Inflammatory macrophage treated with lipopolysaccharide for 4 hours (primary cell): ENCODE results near the gene RTF2.
"Not testable (repeated sequence)": the region's sequence is repeated elsewhere in the genome, so short reads cannot be mapped to it uniquely, and the experiment has no call there.

Experiments used
- DNase-seq: peaks from one replicate; pipeline ENCODE4 v3.0.0-alpha.2; 2020

The RTF2 gene

DNA sequence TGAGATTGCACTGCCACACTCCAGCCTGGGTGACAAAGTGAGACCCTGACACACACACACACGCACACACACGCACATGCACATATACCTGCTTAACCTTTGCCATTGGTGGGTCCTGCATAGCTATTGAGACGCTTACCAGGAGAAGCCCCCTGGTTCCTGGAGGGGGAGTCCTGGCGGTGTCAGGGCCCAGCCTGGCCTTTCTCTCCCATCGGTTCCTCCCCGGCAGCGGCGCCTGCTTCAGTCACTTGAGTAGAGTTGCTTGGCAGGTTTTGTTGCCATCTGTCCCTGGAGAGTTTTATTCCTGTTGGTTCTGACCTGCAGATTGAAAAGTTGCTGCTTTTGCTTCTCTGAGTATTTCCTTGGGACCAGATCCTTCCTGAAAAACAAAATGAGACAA, 35.5 kb downstream of the RTF2 start:
- no peak for DNase-seq

DNA sequence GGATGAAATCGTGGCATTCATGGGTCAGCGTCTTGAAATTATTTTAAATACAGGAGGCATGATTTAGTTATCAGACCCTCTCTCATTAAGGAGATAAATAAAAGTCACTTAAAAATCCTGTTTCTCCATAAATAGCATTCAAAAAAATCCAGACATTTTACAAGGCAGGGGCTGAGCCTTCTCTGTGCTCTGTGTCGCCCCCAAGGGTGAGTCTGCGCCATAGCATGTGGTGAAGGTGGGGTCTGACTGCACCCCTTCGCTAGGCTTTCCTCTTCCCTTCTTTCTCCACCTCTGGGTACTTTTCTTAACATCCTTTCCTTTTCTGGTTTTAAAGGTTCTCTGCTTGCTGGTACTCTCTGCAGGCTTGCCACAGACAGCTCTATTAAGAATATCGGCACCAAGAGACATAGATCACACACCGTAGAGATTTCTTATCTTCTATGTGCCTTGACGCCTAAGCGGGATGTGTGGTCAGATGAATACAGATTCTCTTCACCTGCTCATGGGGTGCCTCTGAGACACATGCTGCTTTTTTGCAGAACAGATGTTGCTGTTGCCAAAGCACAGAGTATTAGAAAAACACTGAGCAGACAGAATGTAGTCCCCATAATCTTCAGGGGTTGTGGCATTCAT, 36.1 kb downstream of the RTF2 start:
- DNase-seq: no peak

DNA sequence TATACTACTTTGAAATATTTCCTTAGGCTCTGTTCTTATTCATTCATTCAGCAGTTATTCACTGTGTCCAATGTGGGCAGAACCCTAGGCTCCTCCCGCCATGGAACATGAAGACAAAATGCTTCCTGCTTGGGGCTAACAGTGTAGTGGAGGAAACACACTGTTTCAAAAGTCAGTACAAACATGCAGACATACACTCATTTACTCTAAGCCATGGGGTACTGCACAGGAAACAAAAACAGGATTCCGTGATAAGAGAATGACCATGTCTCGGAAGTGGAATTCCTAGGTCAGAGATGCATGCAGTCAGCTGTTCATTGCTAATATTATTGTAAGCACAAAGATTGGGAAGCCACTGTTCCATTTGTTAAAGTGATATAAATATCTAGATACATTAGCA, 37.7 kb downstream of the RTF2 start:
- no peak for DNase-seq

DNA sequence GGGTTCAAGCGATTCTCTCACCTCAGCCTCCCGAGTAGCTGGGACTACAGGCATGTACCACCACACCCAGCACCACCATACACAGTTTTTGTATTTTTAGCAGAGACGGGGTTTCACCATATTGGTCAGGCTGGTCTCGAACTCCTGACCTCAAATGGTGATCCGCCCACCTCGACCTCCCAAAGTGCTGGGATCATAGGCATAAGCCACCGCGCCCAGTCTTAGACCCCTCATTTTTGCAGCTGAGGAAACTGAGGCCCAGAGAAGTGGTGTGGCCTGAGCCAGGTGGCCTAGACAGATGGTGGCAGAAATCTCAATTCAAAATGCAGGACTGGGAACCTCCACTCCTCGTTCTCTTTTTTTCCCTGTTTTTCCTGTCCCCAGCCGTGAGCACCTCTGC, 43.5 kb downstream of the RTF2 start:
- DNase-seq: no peak

DNA sequence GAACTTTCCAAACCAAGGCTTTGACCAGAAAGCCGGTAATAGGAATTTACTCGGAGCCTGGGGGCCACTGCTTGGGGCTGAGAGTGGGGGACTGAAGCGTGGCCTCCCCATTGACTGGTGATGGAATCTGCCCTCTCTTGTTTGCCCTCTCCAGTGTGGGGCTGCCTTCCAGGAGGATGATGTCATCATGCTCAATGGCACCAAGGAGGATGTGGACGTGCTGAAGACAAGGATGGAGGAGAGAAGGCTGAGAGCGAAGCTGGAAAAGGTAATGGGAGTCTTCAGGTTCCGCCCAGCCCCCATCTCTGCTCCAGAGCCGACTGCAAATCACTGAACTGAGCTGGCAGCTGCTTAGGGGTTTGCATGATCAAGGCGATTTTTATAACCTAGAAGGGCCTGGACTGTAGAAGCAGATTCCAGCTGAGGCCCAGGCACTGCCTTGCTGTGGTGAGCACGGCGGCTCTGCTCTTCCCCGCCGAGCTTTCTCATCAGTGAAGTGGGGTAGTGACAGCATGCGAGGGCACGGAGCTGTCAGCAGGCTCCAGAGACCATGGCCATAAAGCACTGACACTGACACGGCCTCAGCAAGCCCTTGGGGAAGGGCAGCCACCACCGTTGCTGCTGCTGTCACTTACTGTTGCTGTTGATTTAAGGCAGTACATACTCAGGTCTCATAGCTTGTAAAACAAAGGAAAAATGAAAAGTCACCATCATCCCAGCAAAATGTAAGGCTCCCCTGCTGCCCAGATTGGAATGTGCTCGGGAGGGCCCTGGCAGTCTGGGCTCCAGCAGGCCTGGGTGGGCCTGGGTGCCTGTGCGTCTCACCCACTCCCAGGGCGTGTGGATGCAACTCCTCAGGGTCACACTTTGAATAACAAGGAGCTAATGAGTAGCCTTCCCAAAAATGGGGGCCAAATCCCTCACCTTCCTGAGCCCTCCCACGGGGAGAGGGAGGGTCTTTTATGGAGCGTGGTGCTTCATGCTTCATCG, 45.0 kb downstream of the RTF2 start:
- no peak for DNase-seq

DNA sequence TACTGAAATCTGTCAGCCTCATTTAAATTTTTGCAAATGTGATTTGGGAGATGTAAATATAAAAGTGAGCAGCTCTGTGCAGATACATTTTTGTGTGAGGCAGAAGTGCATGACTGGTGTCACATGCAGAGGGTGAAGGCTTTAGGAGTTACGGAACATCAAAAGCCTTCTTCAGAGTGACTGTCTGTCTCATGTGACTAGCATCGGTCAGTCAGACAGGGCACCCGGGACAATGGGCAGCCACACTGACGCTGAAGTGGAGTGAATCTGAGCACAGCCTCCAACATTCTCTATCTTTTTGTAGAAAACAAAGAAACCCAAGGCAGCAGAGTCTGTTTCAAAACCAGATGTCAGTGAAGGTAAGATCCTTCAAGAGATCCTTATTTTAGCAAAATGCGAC, 48.2 kb downstream of the RTF2 start:
- DNase-seq: no peak

DNA sequence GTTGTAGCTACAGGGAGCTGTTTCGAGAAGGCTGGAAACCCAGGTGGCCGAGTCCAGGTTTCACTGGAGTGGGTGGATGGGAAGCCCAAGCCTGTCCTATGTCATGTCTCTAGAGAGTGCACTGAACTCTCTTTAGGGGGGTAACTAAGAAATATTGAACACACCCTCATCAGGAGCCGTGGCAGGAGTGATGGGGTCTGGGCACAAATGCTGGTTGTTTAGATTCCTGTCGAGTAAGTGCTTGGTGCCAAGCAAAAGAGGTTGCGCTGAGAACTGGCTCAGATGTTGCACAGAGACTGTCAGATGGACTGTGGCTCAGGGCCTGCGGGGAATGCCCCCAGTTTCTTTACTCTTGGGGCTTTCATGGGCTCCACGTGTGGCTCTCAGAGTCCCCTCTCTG, 48.8 kb downstream of the RTF2 start:
- no peak for DNase-seq

DNA sequence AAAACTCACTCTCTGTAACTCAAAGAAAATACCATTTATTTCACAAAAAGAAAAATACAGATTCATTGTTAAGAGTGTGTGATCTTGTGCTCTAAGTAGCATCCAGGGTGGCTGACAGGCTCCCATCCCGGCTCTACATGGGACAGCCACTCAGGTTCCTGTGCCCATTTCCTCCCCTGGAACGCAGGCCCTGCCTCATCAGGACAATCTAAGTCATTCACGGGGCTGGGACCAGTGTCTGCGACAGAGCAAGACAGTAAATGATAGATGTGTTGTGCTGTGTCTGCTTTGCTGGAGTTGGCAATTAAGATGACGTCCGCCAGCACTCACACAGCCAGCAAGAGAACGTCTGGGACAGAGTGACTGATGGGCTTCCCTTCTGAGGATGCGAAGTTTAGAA, 49.2 kb downstream of the RTF2 start:
- DNase-seq: no peak

DNA sequence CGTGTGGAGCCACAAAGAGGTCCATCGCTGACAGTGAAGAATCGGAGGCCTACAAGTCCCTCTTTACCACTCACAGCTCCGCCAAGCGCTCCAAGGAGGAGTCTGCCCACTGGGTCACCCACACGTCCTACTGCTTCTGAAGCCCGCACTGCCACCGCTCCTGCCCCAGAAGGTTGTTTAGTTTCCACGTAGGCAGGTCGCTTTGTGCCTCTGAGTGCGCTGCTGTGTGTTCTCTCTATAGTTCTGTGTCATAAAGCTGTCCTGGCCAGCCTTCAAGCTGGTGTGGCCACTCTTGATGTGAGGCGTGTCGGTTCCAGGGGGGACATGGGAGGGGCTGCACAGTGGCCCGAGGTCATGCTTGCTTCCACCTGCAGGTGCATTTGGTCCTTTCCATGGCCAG, 49.7 kb downstream of the RTF2 start:
- no peak for DNase-seq

DNA sequence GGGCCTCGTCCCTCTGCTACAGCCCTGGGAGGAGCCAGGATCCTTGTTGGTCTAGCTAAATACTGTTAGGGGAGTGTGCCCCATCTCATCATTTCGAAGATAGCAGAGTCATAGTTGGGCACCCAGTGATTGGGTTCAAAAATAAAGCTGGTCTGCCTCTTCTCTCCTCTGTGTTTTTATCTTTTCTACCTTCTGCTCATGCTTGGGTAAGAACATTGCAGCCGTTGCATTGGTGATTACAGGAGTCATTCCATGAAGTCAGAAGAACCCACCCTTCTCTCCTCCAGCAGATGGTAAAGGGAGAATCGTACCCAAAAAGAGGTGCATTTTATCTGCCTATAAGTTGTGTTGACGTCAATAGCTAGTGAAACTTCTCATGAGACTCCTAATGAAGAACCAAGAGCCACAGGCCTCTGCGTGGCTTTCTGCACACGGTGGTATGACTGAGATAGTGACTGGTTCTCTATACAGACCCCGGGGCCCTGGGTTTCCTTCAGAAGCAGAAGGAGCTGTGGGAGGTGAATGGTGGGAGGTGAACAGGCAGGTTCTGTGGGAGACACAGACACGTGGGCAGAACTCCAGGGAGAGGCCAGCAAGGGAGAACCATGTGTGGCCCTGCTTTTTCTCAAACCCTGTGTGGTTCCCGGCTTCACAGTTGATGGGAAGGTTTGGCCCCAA, 50.4 kb downstream of the RTF2 start:
- DNase-seq: no peak

DNA sequence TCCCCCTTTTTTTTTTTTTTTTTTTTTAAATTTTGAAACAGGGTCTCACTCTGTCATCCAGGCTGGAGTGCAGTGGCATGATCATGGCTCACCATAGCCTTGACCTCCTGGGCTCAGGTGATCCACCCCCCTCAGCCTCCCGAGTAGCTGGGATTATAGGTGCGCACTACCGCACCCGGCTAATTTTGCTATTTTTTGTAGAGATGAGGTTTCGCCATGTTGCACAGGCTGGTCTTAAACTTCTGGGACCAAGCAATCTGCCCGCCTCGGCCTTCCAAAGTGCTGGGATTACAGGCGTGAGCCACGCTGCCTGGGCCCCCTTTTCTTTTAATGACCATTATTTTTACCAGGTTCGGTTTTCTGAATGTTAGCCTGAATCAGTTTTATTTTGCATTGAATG, 51.1 kb downstream of the RTF2 start:
- DNase-seq: no peak

DNA sequence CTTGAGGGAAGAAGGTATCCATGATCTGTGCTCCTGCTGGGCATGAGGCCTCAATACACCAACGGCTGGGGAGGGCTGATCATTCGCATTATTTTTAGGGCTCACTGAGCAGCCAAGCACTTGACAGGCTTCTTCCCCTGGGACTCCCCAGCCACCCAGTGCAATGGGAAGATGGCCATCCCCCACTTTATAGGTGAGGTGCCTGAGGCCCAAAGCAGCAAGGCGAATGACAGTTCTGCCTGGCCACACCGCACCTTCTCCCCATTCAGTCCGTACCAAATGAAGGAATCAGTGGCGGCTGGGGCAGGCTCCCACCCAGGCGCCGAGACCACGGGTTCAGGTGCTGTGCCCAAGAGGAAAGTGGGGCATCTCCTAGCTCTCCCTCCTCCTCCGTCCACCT, 51.8 kb downstream of the RTF2 start:
- DNase-seq: no peak

DNA sequence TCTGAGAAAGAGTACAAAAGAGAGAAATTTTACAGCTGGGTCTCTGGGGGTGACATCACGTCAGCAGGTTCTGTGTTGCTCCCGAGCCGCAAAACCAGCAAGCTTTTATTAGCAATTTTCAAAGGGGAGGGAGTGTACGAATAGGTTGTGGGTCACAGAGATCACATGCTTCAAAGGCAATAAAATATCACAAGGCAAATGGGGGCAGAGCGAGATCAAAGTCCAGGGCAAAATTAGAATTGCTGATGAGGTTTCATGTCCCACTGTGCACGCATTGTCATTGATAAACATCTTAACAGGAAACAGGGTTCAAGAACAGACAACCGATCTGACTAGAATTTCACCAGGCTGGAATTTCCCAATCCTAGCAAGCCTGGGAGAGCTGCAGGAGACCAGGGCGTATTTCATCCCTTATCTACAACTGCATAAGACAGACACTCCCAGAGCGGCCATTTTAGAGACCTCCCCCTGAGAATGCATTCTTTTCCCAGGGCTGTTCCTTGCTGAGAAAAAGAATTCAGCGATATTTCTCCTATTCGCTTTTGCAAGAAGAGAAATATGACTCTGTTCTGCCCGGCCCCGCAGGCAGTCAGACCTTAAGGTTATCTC, 52.4 kb downstream of the RTF2 start:
- DNase-seq: not testable (repeated sequence)

DNA sequence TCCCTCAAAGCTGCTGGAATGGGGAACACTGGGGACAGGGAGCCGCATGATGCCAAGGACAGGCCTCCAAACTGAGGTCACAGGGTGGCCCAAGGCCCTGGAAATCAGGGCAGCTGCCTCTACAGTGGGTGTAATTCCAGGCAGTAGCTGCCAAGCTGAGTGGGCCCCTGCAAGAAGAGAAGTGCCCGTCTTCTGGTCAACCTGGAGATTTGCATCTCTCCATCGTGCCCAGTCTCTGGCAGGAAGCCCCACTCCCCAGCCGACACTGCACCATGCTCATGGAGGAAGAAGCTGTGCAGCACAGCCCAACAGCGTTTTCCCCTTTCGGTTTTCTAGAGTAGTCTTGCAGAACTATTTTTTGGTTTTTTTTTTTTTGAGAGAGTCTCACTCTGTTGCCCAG, 53.9 kb downstream of the RTF2 start:
- DNase-seq: no peak

DNA sequence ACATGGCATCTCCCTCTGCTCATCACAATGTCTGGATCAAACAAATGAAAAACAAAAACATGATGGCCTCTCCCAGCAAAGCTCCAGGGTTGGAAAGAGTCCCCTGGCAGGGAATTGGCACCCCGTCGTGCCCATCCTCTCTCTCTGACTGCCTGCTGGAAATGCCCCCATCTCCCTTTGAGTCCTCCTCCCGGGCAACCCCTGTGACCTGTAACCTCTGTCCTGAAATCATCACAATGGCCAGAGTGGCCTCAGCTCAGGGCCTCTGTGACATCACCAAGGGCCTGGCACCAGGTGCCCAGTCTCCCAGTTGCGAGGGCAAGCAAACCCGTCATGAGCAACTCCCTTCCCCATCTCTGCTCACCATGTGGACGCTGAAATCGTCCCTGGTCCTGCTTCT, 56.0 kb downstream of the RTF2 start, which contains the start of gene FAM209A:
Gene FAM209A, plus strand, starts transcription at position 301 of the 400 bp plus-strand sequence. Its CDS starts 65 bp downstream, at position 366.
- DNase-seq: not testable (repeated sequence)

DNA sequence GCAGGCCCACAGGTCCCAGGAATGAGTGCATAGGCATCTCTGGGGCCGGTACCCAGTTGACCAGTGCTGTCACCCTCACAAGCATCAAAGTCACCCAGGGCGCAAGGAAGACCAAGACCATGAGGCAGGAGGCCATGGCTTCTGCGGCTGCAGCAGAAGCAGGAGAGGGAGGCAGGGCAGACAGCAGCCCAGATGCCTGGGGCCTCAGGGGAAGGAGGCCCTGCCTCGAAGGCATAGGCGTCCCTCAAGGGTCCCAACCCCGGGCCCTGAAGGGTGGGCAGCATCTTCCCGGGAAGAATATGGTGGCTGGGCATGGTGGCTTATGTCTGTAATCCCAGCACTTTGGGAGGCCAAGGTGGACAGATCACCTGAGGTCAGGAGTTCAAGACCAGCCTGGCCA, 59.1 kb downstream of the RTF2 start:
- no peak for DNase-seq

DNA sequence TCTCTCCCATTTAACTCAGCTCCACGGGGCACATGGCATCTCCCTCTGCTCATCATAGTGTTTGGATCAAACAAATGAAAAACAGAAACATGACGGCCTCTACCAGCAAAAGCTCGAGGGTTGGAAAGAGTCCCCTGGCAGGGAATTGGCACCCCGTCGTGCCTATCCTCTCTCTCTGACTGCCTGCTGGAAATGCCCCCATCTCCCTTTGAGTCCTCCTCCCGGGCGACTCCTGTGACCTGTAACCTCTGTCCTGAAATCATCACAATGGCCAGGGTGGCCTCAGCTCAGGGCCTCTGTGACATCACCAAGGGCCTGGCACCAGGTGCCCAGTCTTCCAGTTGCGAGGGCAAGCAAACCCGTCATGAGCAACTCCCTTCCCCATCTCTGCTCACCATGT, 64.5 kb downstream of the RTF2 start, which contains the start of gene FAM209B:
Gene FAM209B, plus strand, starts transcription at position 301 of the 400 bp plus-strand sequence. Its CDS starts 96 bp downstream, at position 397.
- not testable (repeated sequence) for DNase-seq

DNA sequence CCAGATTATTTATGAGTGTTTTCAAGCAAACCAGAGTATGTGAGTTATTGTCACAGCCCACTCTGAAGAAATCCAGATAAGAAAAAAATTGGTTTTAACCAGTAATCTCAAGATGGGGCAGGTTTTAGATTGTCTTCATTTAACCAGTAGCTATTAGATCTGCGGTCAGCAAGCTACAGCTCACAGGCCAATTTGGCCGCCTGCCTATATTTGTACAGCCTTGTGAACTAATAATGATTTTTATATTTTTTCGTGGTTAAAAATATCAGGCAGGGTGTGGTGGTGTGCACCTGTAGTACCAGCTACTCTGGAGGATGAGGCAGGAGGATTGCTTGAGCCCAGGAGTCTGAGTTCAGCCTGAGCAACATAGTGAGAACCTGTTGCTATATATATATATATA, 69.6 kb downstream of the RTF2 start:
- DNase-seq: no peak

DNA sequence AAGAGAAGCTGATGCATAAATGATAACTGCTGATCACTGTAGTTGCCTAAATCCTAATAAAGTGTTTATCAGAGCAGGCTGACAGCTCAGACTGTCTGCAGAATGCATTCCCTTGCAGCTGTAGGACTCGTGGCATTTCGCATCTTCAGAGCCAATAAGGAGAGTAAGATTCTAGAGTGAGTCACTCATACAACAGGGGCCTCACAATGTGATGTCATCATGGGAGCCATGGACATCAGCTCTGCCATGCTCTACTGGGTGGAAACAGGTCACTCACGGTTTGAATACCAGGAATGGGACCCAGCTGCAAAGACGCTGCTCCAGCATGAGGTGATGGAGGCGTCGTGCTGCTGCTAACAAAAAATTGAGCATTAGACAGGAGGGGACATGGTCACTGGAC, 72.0 kb downstream of the RTF2 start:
- DNase-seq: no peak

DNA sequence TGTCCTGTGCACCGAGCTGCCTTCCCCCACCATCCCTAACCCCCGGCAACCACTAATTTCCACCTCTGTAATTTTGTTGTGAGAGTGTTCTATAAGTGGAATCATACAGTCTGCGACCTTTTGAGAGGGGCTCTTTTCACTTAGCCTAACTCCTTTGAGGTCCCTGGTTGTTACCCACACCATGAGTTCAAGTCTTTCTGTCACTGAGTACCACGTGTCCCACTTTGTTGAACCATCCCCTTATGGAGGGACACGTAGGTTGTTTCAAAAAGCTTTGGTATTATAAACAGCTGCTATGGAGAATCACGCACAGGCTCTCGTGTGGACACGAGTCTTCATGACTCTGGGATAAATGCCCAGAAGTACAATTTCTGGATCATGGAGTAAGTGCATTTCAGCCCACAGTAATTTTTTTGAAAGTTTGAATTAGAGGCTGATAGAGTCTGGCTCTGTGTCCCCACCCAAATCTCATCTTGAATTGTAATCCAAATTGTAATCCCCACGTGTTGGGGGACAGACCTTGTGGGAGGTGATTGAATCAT, 74.1 kb downstream of the RTF2 start:
- DNase-seq: no peak

DNA sequence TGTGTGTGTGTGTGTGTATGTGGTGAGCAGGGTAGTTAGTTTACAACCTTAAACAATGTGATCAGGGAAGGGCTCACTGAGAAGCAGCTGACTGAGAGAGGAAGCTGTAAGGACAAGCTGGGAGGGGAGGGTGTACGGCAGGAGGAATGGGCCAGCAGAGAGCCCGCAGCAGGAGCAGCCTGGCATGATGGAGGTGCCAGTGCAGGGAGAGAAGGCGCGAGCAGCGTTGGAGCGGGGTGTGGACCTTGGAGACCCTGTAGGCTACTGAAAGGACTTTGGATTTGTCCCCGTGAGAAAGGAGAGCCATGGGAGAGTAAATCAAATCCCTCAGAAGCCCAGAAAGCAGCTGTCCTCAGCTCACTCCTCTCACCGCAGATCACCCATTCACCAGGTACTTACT, 83.1 kb downstream of the RTF2 start:
- DNase-seq: no peak

DNA sequence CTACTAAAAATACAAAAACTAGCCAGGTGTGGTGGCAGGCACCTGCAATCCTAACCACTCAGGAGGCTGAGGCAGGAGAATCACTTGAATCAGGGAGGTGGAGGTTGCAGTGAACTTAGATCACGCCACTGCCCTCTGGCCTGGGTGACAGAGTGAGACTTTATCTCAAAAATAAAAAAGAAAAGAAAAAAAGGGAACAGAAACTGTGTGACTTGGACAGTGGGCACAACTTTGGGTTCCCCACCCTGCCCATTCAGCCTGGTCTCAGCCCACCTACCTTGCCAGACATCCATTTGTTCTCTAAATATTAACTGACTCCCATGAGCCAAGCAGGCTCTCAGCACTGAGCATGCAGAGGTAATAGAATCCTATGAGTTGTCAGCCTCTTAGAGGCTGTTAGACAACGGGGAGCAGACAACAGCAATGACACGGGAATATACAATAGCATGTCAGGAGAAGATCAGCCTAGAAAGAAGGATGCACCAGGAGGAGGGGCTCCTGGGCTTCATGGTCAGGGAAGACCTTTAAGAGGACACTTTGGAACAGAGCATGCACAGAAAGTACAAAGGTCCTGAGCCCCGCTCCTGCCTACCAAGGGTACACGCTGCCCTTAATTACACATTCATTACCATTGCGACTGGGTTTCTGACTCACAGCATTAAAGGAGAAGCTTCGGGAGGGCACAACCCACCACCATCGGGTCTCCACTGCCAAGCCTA, 84.6 kb downstream of the RTF2 start:
- DNase-seq: peak; percentile 18
